ENCODE data around the gene ITPK1.

The ITPK1 gene

DNA sequence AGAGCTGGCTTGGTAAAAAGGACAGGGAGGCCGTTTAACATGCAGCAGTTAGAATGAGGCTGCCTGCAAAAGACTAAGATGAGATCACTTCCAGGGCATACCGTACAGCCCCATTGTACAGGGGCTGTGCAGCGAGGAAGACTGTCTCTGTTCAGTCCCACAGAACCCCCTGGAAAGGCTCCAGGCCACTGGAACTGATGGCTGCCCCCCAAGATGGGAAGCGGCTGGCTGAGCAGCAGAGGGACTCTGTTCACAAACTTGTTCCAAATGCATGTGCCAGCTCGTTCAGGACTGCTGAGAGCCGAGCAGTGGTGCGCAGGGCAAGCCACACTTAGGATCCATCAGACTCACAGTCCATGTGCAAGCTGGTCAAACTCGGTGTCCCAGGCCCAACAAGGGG is 109.9 kb downstream of the ITPK1 start:
- POLR2A ChIA-PET = no interaction called here
- Histone ChIP-seq H3K4me1 (ENCODE audit: control insufficient read depth, insufficient read depth, low read length) (peaks cover 7% of the 10 kb centered on the region), H3K4me3 (ENCODE audit: low read depth, low read length) (no peak overlapping the region), H3K9me3 (ENCODE audit: control insufficient read depth, insufficient read depth, low read depth, low read length) (no peaks in the 10 kb centered on the region), H3K27ac (ENCODE audit: extremely low read depth, low read depth, low read length) (no peak overlapping the region), H3K36me3 (ENCODE audit: control insufficient read depth in 2 of 2, insufficient read depth in 1 of 2, low read length in 2 of 2) (no peaks in the 10 kb centered on the region)
- TF ChIP-seq, protein P1, sequence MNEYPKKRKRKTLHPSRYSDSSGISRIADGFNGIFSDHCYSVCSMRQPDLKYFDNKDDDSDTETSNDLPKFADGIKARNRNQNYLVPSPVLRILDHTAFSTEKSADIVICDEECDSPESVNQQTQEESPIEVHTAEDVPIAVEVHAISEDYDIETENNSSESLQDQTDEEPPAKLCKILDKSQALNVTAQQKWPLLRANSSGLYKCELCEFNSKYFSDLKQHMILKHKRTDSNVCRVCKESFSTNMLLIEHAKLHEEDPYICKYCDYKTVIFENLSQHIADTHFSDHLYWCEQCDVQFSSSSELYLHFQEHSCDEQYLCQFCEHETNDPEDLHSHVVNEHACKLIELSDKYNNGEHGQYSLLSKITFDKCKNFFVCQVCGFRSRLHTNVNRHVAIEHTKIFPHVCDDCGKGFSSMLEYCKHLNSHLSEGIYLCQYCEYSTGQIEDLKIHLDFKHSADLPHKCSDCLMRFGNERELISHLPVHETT (tag by site-specific recombination; IDR thresholded peaks at IDR 0.05) = no peak
- peak; percentile 51 for TF ChIP-seq FEZF1 (tag by site-specific recombination; IDR thresholded peaks at IDR 0.05)
- CTCF ChIA-PET = interaction anchor here (0.6 kb wide), 1 partner anchor 124 kb away, joined by 3 read pairs; no protein-coding TSS in a partner anchor

- Histone ChIP-seq H3K4me1 (ENCODE audit: control insufficient read depth, insufficient read depth, low read length) (peaks cover 5% of the 10 kb centered on the region), H3K27ac (ENCODE audit: extremely low read depth, low read depth, low read length) (no peak overlapping the region), H3K9me3 (ENCODE audit: control insufficient read depth, insufficient read depth, low read depth, low read length) (no peaks in the 10 kb centered on the region), H3K4me3 (ENCODE audit: low read depth, low read length) (no peak overlapping the region), H3K36me3 (ENCODE audit: control insufficient read depth in 2 of 2, insufficient read depth in 1 of 2, low read length in 2 of 2) (no peaks in the 10 kb centered on the region)
- POLR2A ChIA-PET = no interaction called here
- TF ChIP-seq ZNF335 (tag by site-specific recombination; conservative IDR thresholded peaks at IDR 0.05) (no peak), ZNF416 (tag by site-specific recombination; IDR thresholded peaks at IDR 0.05) (no peak), AEBP2 (tag by site-specific recombination; IDR thresholded peaks at IDR 0.05; ENCODE audit: borderline replicate concordance) (no peak), ZNF585B (tag by site-specific recombination; IDR thresholded peaks at IDR 0.05) (no peak), ZNF510 (tag by site-specific recombination; IDR thresholded peaks at IDR 0.05; ENCODE audit: insufficient replicate concordance) (no peak), ZNF239 (tag by site-specific recombination; IDR thresholded peaks at IDR 0.05) (no peak), SCRT2 (tag by site-specific recombination; IDR thresholded peaks at IDR 0.05) (no peak), REST (tag by site-specific recombination; IDR thresholded peaks at IDR 0.05) (no peak), ZNF391 (tag by site-specific recombination; IDR thresholded peaks at IDR 0.05; ENCODE audit: borderline replicate concordance, low read depth) (no peak), ZNF146 (tag by site-specific recombination; IDR thresholded peaks at IDR 0.05) (no peak), ZBTB17 (tag by site-specific recombination; IDR thresholded peaks at IDR 0.05) (no peak), ZNF138 (tag by site-specific recombination; IDR thresholded peaks at IDR 0.05; ENCODE audit: borderline replicate concordance) (no peak), ZNF514 (tag by site-specific recombination; IDR thresholded peaks at IDR 0.05) (no peak), YY2 (tag by site-specific recombination; IDR thresholded peaks at IDR 0.05) (no peak)
- TF ChIP-seq, protein P2, sequence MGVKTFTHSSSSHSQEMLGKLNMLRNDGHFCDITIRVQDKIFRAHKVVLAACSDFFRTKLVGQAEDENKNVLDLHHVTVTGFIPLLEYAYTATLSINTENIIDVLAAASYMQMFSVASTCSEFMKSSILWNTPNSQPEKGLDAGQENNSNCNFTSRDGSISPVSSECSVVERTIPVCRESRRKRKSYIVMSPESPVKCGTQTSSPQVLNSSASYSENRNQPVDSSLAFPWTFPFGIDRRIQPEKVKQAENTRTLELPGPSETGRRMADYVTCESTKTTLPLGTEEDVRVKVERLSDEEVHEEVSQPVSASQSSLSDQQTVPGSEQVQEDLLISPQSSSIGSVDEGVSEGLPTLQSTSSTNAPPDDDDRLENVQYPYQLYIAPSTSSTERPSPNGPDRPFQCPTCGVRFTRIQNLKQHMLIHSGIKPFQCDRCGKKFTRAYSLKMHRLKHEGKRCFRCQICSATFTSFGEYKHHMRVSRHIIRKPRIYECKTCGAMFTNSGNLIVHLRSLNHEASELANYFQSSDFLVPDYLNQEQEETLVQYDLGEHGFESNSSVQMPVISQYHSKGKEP (tag by site-specific recombination; IDR thresholded peaks at IDR 0.05) = no peak
- TF ChIP-seq, protein P3, sequence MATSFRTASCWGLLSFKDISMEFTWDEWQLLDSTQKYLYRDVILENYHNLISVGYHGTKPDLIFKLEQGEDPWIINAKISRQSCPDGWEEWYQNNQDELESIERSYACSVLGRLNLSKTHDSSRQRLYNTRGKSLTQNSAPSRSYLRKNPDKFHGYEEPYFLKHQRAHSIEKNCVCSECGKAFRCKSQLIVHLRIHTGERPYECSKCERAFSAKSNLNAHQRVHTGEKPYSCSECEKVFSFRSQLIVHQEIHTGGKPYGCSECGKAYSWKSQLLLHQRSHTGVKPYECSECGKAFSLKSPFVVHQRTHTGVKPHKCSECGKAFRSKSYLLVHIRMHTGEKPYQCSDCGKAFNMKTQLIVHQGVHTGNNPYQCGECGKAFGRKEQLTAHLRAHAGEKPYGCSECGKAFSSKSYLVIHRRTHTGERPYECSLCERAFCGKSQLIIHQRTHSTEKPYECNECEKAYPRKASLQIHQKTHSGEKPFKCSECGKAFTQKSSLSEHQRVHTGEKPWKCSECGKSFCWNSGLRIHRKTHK (tag by site-specific recombination; IDR thresholded peaks at IDR 0.05) = no peak
- CTCF ChIA-PET = interaction anchor here (0.6 to 1.2 kb wide), 2 partner anchors 108 to 125 kb away, joined by 3 read pairs; no protein-coding TSS in a partner anchor
These were observed 110.5 kb downstream of the ITPK1 start for GRCh38 chr14:93005135-93005813.
